Endothelial cell of umbilical vein (primary cell): Measurements from ENCODE around the gene IGF2BP2. TPM values are rescaled to one million over a fixed set of nuclear protein-coding genes. Genes with fewer than 3 reads are reported as not detected.

Source experiments
- BruUV-seq: library from RNA; stranded (reverse); fragments of 400-500 nt; replicated peaks from 2 replicates; lab custom pipeline; 2021; lab: Mats Ljungman, UMichigan
- CTCF ChIA-PET: fragments of 300-600, 350-600 bp; sonication (Branson Sonifier 250); formaldehyde crosslinking; loops from one replicate; lab custom pipeline; 2021; ENCODE audit warnings: antibody characterized with exemption, inconsistent platforms; lab: Charles Lee
- POLR2A ChIA-PET: fragments of 300-600, 350-600 bp; sonication (Branson Sonifier 250); formaldehyde crosslinking; loops from one replicate; lab custom pipeline; 2021; ENCODE audit warnings: antibody characterized with exemption, inconsistent platforms; lab: Charles Lee
- DNase-seq: peaks from one replicate; pipeline ENCODE4 v3.0.0-alpha.2; 2011; ENCODE audit warnings: low read depth, low spot score
- FAIRE-seq: peaks from 2 replicates; lab custom pipeline; 2011; peaks lifted over from hg19 to GRCh38; lab: Jason Lieb, UNC
- H2AFZ ChIP-seq: 2 replicates; pipeline ENCODE4 v1.6.0; 2012; ENCODE audit warnings: low read depth, low read length, control low read depth, inconsistent platforms
- H3K27ac ChIP-seq: 2 replicates; pipeline ENCODE4 v1.5.1; 2011; ENCODE audit warnings: low read depth, mild to moderate bottlenecking, control low read depth, low read length, moderate library complexity; ENCODE audit not compliant: insufficient read depth
- H3K27me3 ChIP-seq, 2 experiments: 2 replicates each; pipeline versions ENCODE4 v1.6.0 to v1.6.1; 2011; ENCODE audit warnings: low read length in 2 of 2, mixed read lengths in 1 of 2; ENCODE audit not compliant: control insufficient read depth in 2 of 2, insufficient read depth in 2 of 2
- H3K36me3 ChIP-seq, 2 experiments: 2 replicates in 1 of 2; 3 replicates in 1 of 2; pipeline ENCODE4 v1.5.1; 2011; ENCODE audit warnings: low read length in 2 of 2, mild to moderate bottlenecking in 1 of 2, moderate library complexity in 1 of 2; ENCODE audit not compliant: control insufficient read depth in 2 of 2, insufficient read depth in 2 of 2; ENCODE audit errors: extremely low read depth in 1 of 2
- H3K4me1 ChIP-seq: 3 replicates; pipeline ENCODE4 v1.5.1; 2011; ENCODE audit warnings: mild to moderate bottlenecking, low read length; ENCODE audit not compliant: control insufficient read depth, insufficient read depth; ENCODE audit errors: extremely low read depth
- H3K4me2 ChIP-seq: 2 replicates; pipeline ENCODE4 v1.6.1; 2011; ENCODE audit warnings: low read length, control low read depth, mixed read lengths; ENCODE audit not compliant: insufficient read depth
- H3K4me3 ChIP-seq, 3 experiments: fragments of 200-600 bp in 1 of 3; sonication (generic), shearing (Covaris generic) in 1 of 3; replicated peaks in 1 of 3; 2 replicates each; pipeline ENCODE4 v1.5.1; 2011 to 2016; ENCODE audit warnings: control low read depth in 3 of 3, low read length in 3 of 3, mild to moderate bottlenecking in 2 of 3, inconsistent platforms in 1 of 3, low read depth in 1 of 3, moderate library complexity in 1 of 3; ENCODE audit not compliant: insufficient read depth in 1 of 3
- H3K79me2 ChIP-seq: 2 replicates; pipeline ENCODE4 v1.6.0; 2012; ENCODE audit warnings: low read length, inconsistent platforms; ENCODE audit not compliant: control insufficient read depth, insufficient read depth
- H3K9ac ChIP-seq: replicated peaks from 2 replicates; pipeline ENCODE3; 2011; ENCODE audit warnings: low read length, control low read depth; ENCODE audit not compliant: insufficient read depth; ENCODE audit errors: extremely low read depth
- H3K9me1 ChIP-seq: replicated peaks from 3 replicates; pipeline ENCODE4 v1.6.0; 2011; ENCODE audit warnings: mild to moderate bottlenecking, low read length; ENCODE audit not compliant: control insufficient read depth, insufficient read depth; ENCODE audit errors: extremely low read depth
- H3K9me3 ChIP-seq: replicated peaks from 2 replicates; pipeline ENCODE4 v1.5.1; 2012; ENCODE audit warnings: low read length, inconsistent platforms; ENCODE audit not compliant: control insufficient read depth, insufficient read depth
- H4K20me1 ChIP-seq: replicated peaks from 2 replicates; pipeline ENCODE3; 2011; ENCODE audit warnings: mild to moderate bottlenecking, low read length; ENCODE audit not compliant: control insufficient read depth, insufficient read depth; ENCODE audit errors: extremely low read depth
- EZH2 ChIP-seq: IDR thresholded peaks from 2 replicates; pipeline ENCODE4 v1.6.1; 2012; ENCODE audit warnings: borderline replicate concordance, low read depth, mild to moderate bottlenecking, moderate library complexity, low read length, inconsistent platforms; ENCODE audit not compliant: severe bottlenecking
- FOS ChIP-seq: IDR thresholded peaks from 2 replicates; pipeline ENCODE4 v1.6.1; 2011; ENCODE audit warnings: mild to moderate bottlenecking, low read length, moderate library complexity, borderline replicate concordance; ENCODE audit not compliant: insufficient read depth
- GATA2 ChIP-seq: IDR thresholded peaks from 2 replicates; pipeline ENCODE4 v1.7.0; 2011; ENCODE audit warnings: low read depth, mild to moderate bottlenecking, moderate library complexity, mixed read lengths, low read length; ENCODE audit not compliant: insufficient read length, insufficient read depth
- JUN ChIP-seq: IDR thresholded peaks from 2 replicates; pipeline ENCODE4 v1.6.1; 2011; ENCODE audit warnings: borderline replicate concordance, low read depth; ENCODE audit not compliant: insufficient read length, insufficient read depth
- MYC ChIP-seq: IDR thresholded peaks from one replicate; pipeline ENCODE4 v1.6.1; 2011; ENCODE audit warnings: mild to moderate bottlenecking, low read depth, low read length
- POLR2A ChIP-seq: IDR thresholded peaks from 2 replicates; pipeline ENCODE4 v1.6.1; 2012; ENCODE audit warnings: low read depth, mild to moderate bottlenecking, control low read depth, low read length
- POLR2AphosphoS5 ChIP-seq: IDR thresholded peaks from 2 replicates; pipeline ENCODE4 v1.6.1; 2012; ENCODE audit warnings: low read depth, mild to moderate bottlenecking, control low read depth, low read length, moderate library complexity; ENCODE audit not compliant: insufficient read depth
- dilution Hi-C: fragments of 300-500 bp; cut with MboI; formaldehyde crosslinking; loops from one replicate; pipeline ENCODE4 v1.15.0; 2019; ENCODE audit warnings: low sequenced_read_pairs; ENCODE audit not compliant: extremely low pct_ligation_motif_present
- intact Hi-C: fragments of 100-400 bp; cut with micrococcal nuclease; formaldehyde crosslinking; loops from one replicate; pipeline ENCODE4 v1.10.0; 2022
- polyA plus RNA-seq, 4 experiments: library from polyadenylated mRNA; depleted of rRNA in 3 of 4; stranded (reverse) in 3 of 4; unstranded in 1 of 4; fragments of >200 nt; gene quantifications; 2 replicates each; pipeline versions ENCODE4 v1.2.1 to v1.2.3, GENCODE V29; 2011 to 2012; ENCODE audit warnings: missing spikeins in 1 of 4
- total RNA-seq: library from RNA; stranded (reverse); gene quantifications from 2 replicates; pipeline ENCODE4 v1.2.3, GENCODE V29; 2021
- TF ChIP-seq, protein P1 (sequence below): IDR thresholded peaks from 2 replicates; pipeline ENCODE4 v1.6.1; 2011; ENCODE audit not compliant: insufficient read depth, insufficient read length
- TF ChIP-seq, protein P2 (sequence below), 2 donors: IDR thresholded peaks; 1 replicate in 1 of 2; 2 replicates in 1 of 2; pipeline ENCODE4 v1.5.1; 2011; ENCODE audit warnings: low read length in 2 of 2, mild to moderate bottlenecking in 2 of 2, moderate library complexity in 2 of 2, control low read depth in 1 of 2, inconsistent platforms in 1 of 2, low read depth in 1 of 2; ENCODE audit not compliant: insufficient read depth in 1 of 2; ENCODE audit errors: extremely low read depth in 1 of 2

IGF2BP2 gene
- total and polyA plus RNA-seq, 2 donors (not counting 3 experiments of a cell fraction or from before 2014, with no cell fraction given): 10.7 to 130 TPM

DNA sequence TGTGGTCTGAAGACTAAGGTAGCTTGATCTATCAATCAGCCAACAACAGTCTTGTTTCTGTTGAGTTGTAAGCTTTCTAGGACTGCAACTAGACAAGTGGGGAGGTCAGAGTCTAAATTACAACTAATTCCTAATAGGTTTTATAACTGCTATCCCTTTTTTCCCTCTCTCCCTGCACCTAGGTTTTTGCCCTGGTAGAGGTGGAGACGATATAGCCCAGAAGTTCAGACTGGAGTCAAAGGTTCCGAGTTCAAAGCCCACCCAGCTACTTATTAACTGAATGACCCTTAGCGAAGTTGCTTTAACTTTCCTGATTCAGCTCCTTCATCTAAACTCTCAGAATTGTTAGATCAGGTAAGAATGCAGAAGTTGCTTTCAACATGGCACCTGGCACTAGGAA lies 100.6 kb downstream of the IGF2BP2 start:
- Histone ChIP-seq H4K20me1 (no peaks in the 10 kb centered on the region), H3K4me3 (no peak overlapping the region), H3K79me2 (peaks cover 87% of the 10 kb centered on the region), H3K9me3 (no peaks in the 10 kb centered on the region), H3K9me1 (no peaks in the 10 kb centered on the region), H3K4me1 (peaks cover 28% of the 10 kb centered on the region), H3K27me3 (no peaks in the 10 kb centered on the region), H3K4me2 (no peak overlapping the region), H3K36me3 (peaks cover 0 to 2% of the 10 kb centered on the region in 2 experiments), H2AFZ (no peak overlapping the region), H3K27ac (no peak overlapping the region), H3K9ac (no peak overlapping the region)
- TF ChIP-seq GATA2 (no peak), EZH2 (no peak), POLR2AphosphoS5 (no peak), POLR2A (no peak), MYC (no peak), FOS (no peak), JUN (no peak)
- TF ChIP-seq, protein P1, sequence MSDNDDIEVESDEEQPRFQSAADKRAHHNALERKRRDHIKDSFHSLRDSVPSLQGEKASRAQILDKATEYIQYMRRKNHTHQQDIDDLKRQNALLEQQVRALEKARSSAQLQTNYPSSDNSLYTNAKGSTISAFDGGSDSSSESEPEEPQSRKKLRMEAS: no peak
- TF ChIP-seq, protein P2, sequence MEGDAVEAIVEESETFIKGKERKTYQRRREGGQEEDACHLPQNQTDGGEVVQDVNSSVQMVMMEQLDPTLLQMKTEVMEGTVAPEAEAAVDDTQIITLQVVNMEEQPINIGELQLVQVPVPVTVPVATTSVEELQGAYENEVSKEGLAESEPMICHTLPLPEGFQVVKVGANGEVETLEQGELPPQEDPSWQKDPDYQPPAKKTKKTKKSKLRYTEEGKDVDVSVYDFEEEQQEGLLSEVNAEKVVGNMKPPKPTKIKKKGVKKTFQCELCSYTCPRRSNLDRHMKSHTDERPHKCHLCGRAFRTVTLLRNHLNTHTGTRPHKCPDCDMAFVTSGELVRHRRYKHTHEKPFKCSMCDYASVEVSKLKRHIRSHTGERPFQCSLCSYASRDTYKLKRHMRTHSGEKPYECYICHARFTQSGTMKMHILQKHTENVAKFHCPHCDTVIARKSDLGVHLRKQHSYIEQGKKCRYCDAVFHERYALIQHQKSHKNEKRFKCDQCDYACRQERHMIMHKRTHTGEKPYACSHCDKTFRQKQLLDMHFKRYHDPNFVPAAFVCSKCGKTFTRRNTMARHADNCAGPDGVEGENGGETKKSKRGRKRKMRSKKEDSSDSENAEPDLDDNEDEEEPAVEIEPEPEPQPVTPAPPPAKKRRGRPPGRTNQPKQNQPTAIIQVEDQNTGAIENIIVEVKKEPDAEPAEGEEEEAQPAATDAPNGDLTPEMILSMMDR (IDR thresholded peaks at IDR 0.05; ENCODE audit: extremely low read depth in 1 of 2, insufficient read depth in 1 of 2, low read depth in 1 of 2, low read length in 2 of 2): no peak
- BruUV-seq: no TSS peak
- ChIA-PET CTCF (no interaction called here), POLR2A (no interaction called here)
- intact Hi-C loops: no loop called here
- dilution Hi-C loops: no loop called here
- FAIRE-seq (no peak), DNase-seq (no peak)
